Measurements from ENCODE around the gene PI3.

DNA sequence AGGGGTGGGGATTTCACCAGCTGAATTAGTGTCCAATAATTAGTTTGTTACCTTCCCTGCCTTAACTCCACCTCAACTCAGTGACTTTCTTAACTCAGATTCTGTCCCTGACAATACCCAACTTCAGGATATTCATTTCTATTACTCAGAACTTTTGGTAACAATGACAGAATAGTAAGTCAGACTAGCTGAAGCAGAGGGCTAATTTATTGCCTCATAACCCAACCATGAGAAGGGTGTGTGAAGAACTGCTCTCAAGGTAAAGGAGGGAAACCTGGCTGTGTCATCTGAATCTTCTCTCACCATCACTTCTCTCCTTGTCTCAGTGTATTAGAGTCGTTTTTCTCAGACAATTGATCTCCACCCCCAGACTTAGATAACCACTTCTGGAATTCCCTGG is 1.2 kb upstream of the PI3 start:
- no peak for TF ChIP-seq POLR2A (IDR thresholded peaks at IDR 0.05; ENCODE audit: low read depth, low read length)
- TF ChIP-seq POLR2AphosphoS5 (IDR thresholded peaks at IDR 0.05; ENCODE audit: low read depth, low read length): no peak
- no peak for TF ChIP-seq SPI1 (IDR thresholded peaks at IDR 0.05; ENCODE audit: low read depth, low read length)
